Effector memory CD4-positive, alpha-beta T cell (primary cell): ENCODE measurements around the gene NUP214.

Experiments
- DNase-seq, 3 donors: peaks; one replicate each; pipeline ENCODE4 v3.0.0-alpha.2; 2020
- H3K27ac ChIP-seq: 2 replicates; pipeline ENCODE4 v1.7.0; 2013; ENCODE audit warnings: mild to moderate bottlenecking, low read length, moderate library complexity; ENCODE audit not compliant: insufficient read depth, poor library complexity, severe bottlenecking
- H3K27me3 ChIP-seq: replicated peaks from 2 replicates; pipeline ENCODE4 v1.7.0; 2013; ENCODE audit warnings: mild to moderate bottlenecking, low read length; ENCODE audit not compliant: insufficient read depth, control insufficient read depth, poor library complexity, severe bottlenecking
- H3K36me3 ChIP-seq: 2 replicates; pipeline ENCODE4 v1.7.0; 2013; ENCODE audit warnings: mild to moderate bottlenecking, low read length, moderate library complexity; ENCODE audit not compliant: control insufficient read depth, insufficient read depth
- H3K4me1 ChIP-seq: 2 replicates; pipeline ENCODE4 v1.7.0; 2013; ENCODE audit warnings: low read length, mild to moderate bottlenecking; ENCODE audit not compliant: control insufficient read depth, insufficient read depth, poor library complexity, severe bottlenecking
- H3K4me3 ChIP-seq: 2 replicates; pipeline ENCODE4 v1.7.0; 2013; ENCODE audit warnings: low read length, low read depth, mild to moderate bottlenecking; ENCODE audit not compliant: insufficient read depth, poor library complexity, severe bottlenecking
- H3K9me3 ChIP-seq: 2 replicates; pipeline ENCODE4 v1.7.0; 2013; ENCODE audit warnings: mild to moderate bottlenecking, low read length, moderate library complexity; ENCODE audit not compliant: control insufficient read depth

NUP214 gene

DNA sequence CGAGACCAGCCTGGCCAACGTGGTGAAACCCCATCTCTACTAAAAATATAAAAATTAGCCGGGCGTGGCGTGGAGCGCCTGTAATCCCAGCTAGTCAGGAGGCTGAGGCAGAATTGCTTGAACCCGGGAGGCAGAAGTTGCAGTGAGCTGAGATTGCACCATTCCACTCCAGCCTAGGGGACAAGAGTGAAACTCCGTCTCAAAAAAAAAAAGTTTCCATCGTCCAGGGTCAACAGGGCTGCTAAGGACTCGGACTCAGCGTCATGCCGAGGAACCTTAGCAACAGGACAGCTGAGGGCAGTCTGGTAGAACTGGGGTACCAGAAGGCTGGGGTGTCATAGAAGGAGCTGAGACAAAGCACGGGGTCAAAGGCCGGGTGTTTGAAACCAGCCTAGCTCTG is 129.2 kb downstream of the NUP214 start:
- peaks cover 58% of the 10 kb centered on the region for H3K4me1 ChIP-seq

DNA sequence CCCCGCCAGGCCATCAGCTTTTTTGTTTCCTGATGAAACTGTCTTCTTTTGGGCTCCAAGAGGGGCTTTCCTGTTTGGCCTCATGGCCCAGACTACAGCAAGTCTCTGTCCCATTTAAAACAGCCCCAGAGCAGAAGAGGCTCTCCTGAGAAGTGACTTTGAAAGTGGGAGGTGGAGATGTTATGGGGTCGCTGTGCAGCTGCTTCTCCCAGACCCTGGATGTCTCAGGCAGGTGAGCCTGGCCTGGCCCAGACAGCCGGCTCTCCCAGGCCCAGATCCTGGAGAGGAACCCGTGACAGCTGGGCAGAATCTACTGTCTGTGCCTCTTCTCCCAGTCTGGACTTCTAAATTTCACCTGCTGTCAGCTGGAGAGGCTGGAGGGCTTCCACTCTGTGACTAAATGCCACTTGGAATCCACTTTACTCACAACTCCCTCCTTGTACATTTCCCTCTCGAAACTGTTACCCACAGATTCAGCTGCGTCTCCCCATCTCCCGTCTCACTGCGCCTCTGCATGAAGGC is 130.4 kb downstream of the NUP214 start:
- H3K4me3 ChIP-seq = peak overlapping the region; percentile 6
- peaks cover 64% of the 10 kb centered on the region for H3K4me1 ChIP-seq
- peaks cover 32% of the 10 kb centered on the region for H3K36me3 ChIP-seq
- peak overlapping the region; percentile 76 for H3K27ac ChIP-seq
- H3K9me3 ChIP-seq = no peaks in the 10 kb centered on the region
- DNase-seq = no peak
- no peaks in the 10 kb centered on the region for H3K27me3 ChIP-seq

More for the DNA sequence above, 129.2 kb downstream of the NUP214 start:
- Histone ChIP-seq H3K36me3 (peaks cover 21% of the 10 kb centered on the region), H3K27ac (peak overlapping the region; percentile 76), H3K27me3 (no peaks in the 10 kb centered on the region), H3K4me3 (no peak overlapping the region), H3K9me3 (no peaks in the 10 kb centered on the region)
- DNase-seq = no peak

DNA sequence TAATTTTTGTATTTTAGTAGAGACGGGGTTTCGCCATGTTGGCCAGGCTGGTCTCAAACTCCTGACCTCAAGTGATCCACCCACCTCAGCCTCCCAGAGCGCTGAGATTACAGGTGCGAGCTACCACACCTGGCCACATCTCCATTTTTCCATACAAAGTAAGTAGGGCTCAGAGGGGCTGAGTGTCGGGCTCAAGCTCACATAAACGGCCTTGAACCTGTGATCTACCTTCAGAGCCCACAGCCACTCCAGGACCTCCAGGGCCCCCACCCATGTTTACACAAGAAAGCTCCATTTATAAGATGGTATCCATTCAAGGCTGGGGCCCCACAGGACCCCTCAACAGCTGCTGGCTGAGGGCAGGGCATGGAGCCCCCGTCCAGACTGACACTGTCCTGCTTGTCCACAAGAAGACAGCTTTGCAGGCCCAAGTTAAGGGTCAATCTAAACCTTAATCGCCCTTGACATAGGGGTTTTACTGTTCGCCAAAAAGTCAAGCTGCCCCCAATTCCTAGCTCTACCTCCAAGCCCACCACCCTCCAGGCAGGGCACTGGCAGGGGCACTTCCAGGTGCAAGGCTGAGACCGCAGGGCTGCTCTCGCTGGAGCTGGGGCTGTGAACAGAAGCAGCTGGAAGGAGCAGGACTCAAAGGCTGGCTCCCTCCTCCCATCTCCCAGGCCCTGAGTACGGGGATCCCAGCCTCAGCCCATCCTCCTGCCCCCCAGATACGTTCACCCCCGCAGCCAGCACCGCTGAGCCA is 132.1 kb downstream of the NUP214 start:
- DNase-seq = no peak
- no peaks in the 10 kb centered on the region for H3K27me3 ChIP-seq
- H3K27ac ChIP-seq = peak overlapping the region; percentile 76
- peaks cover 49% of the 10 kb centered on the region for H3K36me3 ChIP-seq
- no peak overlapping the region for H3K4me3 ChIP-seq
- H3K9me3 ChIP-seq = no peaks in the 10 kb centered on the region
- peaks cover 57% of the 10 kb centered on the region for H3K4me1 ChIP-seq

DNA sequence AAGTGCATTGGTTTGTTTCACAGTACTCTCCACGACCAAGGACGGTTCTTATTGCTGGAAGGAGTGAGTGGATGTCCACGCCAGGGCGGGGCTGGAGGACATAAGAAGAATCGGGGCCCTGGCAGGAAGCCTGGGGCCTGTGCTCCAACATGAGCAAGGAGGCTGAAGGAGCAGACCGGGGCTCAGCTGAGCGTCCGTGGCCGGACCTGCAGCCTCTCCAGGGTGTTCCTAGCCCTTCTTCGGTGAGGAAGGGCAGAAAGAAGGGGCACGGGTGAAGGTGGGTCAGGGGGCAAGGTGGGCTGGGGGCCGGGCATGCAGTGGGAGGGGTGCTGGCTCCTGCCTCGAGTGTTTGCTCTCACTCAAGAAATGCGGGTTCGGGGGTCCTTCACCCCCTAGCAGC is 132.8 kb downstream of the NUP214 start:
- no peak for DNase-seq
- H3K27me3 ChIP-seq = no peaks in the 10 kb centered on the region
- H3K4me3 ChIP-seq = no peak overlapping the region
- peaks cover 53% of the 10 kb centered on the region for H3K4me1 ChIP-seq
- no peaks in the 10 kb centered on the region for H3K9me3 ChIP-seq
- H3K36me3 ChIP-seq = peaks cover 51% of the 10 kb centered on the region
- peak overlapping the region; percentile 76 for H3K27ac ChIP-seq

DNA sequence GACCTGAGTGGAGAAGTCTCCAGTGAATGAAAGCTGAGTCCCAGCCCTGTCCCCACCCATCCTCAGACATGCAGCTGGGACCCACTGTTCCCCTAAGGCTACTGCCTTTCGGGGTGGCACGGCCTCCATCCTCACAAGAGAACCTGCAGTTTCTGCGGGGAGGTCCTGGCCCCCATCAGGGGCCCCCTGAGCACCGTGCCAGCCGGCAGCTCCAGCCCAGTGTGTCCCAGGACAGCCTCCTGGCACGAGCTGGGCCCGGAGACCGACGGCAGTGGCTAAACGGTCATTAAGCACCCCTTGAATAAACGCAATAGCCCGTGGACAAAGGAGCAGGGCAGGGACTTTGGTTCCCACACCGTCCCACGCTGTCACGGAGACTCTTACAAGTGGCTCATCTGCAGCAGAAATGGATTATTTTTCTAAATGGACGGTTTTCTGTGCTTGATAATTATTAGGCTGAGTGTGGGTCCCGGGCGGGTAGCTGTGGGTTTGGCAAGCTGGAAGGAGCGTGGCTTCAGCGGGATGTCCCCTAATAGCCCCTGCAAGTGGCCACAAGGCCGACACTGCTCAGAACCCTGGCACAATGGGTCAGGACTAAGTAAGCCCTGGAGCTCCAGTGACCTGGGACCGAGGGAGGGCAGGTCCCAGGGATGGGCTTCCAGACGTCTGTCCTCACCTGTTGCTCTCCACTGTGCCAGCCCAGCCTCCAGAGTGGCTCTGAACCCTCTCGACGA is 133.5 kb downstream of the NUP214 start:
- peaks cover 51% of the 10 kb centered on the region for H3K36me3 ChIP-seq
- H3K27me3 ChIP-seq = no peaks in the 10 kb centered on the region
- no peak for DNase-seq
- H3K27ac ChIP-seq = peak overlapping the region; percentile 18
- peaks cover 50% of the 10 kb centered on the region for H3K4me1 ChIP-seq
- H3K9me3 ChIP-seq = no peaks in the 10 kb centered on the region
- no peak overlapping the region for H3K4me3 ChIP-seq

DNA sequence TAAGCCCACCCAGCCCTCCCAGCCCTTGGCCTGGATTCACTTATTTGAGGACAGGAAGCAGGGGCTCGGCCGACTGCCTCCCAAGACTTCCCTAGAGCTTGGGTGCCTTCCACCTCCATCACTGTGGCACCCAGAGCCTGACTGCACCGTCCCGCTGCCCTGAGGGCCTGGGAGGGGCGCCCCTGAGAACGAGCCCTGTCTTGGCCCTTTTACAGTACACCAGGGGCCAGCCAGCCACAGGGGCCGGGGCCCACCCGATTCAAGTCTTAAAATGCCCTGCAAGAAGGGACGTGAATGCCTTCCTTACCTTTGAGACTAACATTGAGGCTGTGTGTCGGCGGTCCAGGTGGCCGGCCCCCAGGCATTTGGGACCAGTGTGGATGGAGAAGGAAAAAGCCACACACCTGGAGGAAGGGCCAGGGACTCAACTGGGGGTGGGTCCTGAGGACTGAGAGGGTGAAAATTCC is 134.1 kb downstream of the NUP214 start:
- no peak for DNase-seq
- peaks cover 51% of the 10 kb centered on the region for H3K36me3 ChIP-seq
- H3K27me3 ChIP-seq = no peaks in the 10 kb centered on the region
- H3K4me1 ChIP-seq = peaks cover 48% of the 10 kb centered on the region
- no peak overlapping the region for H3K4me3 ChIP-seq
- no peaks in the 10 kb centered on the region for H3K9me3 ChIP-seq
- H3K27ac ChIP-seq = peak overlapping the region; percentile 36

DNA sequence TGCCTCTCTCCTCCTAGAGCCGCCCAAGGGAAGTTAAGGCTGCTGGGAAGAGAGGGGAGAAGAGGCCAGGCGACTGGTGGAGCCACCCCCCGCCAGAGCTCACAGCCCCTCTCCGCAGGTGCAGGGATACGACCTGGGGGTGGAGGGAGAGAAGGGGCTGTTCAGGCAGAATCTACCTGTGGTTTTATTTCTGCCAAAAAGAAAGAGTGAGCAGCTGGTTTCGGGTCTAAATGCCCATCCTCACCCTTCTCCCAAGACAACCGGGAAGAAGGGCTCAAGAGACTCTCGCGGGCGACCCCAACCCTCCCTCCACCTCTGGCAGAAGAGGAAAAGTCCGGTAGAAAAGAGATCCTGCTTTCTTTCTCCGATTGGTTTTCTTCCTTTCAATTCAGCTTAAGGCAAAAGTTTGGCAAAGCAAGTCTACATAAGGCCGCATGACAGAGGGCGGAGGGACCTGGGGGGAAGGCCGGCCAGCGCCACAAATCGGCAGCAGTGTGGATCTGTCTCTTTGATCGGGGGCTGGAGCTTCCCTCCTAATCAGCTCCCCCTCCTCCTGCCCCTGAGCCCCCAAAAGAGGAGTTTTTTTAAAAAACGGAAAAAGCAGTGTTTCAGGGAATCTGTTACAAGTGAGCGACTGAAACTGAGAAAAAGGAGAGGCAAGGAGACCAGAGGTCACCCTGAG is 134.7 kb downstream of the NUP214 start:
- DNase-seq = no peak
- H3K4me1 ChIP-seq = peaks cover 48% of the 10 kb centered on the region
- H3K27ac ChIP-seq = peak overlapping the region; percentile 36
- no peaks in the 10 kb centered on the region for H3K9me3 ChIP-seq
- peaks cover 51% of the 10 kb centered on the region for H3K36me3 ChIP-seq
- no peak overlapping the region for H3K4me3 ChIP-seq
- H3K27me3 ChIP-seq = no peaks in the 10 kb centered on the region

DNA sequence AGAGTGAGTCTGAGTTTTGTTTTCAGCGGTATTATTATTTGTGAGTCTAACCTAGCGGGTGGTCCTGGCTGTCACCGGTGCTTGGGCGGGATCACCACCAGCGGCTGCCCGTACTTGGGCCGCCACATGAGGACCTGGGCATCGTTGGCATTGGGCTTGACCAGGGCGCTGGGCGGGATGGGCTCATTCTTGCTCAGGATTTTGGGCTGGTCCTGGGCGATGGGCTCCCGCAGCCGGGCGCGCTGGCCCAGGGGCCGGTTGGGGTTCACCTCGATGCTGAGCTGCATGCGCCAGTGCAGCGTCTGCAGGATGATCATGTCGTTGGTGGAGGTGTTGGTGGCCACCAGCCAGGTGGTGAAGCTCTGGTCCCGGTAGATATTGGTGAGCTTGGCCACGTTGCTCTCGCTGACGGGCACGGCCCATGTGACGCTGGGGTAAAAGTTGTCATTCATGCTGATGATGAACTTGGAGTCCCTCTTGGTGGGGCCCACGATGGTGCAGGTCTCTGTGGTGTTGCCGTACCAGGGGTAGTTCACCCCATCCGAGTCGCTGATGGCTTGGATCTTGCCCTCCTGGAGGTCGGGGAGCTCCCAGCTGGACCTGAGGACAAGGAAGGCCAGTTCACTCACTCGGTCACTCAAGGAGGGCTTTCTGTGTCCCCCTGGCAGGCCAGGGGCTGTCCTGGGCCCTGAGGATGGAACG is 135.5 kb downstream of the NUP214 start:
- no peaks in the 10 kb centered on the region for H3K9me3 ChIP-seq
- no peaks in the 10 kb centered on the region for H3K27me3 ChIP-seq
- H3K4me1 ChIP-seq = peaks cover 48% of the 10 kb centered on the region
- no peak overlapping the region for H3K4me3 ChIP-seq
- peaks cover 51% of the 10 kb centered on the region for H3K36me3 ChIP-seq
- H3K27ac ChIP-seq = no peak overlapping the region
- DNase-seq = no peak

DNA sequence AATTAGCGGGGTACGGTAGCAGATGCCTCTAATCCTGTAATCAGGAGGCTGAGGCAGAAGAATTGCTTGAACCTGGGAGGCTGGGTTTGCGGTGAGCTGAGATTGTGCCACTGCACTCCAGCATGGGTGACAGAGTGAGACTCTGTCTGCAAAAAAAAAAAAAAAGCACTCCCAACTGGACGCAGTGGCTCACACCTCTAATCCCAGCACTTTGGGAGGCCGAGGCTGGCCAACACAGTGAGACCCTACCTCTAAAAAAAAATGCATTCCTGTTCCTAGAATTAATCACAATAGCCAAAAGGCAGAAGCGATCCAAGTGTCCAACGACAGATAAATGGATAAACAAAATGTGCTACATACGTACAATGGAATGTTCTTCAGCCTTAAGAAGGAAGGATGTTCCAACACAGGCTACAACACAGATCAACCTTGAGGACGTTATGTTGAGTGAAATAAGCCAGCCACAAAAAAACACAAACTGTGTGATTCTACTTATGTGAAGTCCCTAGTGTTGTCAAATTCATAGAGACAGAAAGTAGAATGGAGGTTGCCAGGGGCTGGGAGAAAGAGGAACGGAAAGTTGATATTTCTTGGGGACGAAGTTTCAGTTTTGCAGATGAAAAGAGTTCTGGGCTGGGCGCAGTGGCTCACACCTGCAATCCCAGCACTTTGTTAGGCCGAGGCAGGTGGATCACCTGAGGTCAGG is 137.1 kb downstream of the NUP214 start:
- peak overlapping the region; percentile 38 for H3K27ac ChIP-seq
- no peaks in the 10 kb centered on the region for H3K9me3 ChIP-seq
- peaks cover 53% of the 10 kb centered on the region for H3K36me3 ChIP-seq
- peaks cover 54% of the 10 kb centered on the region for H3K4me1 ChIP-seq
- H3K4me3 ChIP-seq = no peak overlapping the region
- DNase-seq = no peak
- no peaks in the 10 kb centered on the region for H3K27me3 ChIP-seq
